ENCODE data around the gene OR51Q1.

OR51Q1 gene, protein sequence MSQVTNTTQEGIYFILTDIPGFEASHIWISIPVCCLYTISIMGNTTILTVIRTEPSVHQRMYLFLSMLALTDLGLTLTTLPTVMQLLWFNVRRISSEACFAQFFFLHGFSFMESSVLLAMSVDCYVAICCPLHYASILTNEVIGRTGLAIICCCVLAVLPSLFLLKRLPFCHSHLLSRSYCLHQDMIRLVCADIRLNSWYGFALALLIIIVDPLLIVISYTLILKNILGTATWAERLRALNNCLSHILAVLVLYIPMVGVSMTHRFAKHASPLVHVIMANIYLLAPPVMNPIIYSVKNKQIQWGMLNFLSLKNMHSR

DNA sequence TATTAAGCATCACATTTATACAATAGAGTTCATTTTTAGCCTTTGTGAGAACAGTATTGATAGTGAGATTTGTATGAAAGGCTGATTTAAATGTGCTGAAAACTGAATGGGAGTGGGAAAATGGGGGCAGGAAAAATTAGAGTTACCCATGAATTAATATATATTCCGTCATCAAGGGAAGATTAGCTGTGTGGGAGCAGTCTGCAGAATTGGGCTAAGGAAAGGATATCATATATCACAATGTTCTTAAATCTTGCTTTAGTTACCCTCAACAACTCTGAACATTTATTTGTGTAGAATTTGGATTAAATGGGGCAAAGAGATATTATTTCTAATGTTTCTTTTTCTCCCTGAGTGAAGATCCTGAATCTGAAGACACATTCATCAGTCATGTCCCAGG lies at the start of gene OR51Q1:
Gene OR51Q1, plus strand, starts transcription at position 301 of the 400 bp plus-strand sequence. Its CDS starts 90 bp downstream, at position 391.
- no peak for DNase-seq

DNA sequence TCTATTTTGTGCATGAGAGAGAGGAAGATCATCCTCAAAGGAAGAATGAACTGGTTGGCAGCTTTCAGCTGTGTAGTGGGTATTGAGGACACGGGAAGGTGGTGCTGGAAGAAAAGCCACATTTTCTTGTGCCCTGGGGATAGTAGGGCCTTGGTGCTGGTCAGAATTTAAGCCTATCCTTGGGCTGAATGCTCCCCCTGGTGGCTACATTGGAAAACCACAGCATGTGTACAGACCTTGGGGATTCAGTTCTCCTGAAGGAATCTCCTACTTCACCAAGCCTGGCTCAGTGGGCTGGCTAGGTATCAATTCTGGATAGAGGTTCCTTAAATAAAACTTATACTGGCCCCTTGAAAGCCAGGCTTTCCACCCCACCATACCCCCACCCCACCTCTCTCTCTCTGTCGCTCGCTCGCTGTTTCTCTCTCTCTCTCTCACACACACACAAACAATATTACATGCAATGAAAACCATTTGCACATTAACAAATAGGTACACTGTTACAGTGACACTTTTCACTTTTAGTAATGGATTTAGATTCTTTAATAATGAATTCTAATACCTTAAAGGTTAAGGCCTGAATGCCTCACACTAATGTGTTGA lies 41.1 kb upstream of the OR51Q1 start:
- DNase-seq: no peak

DNA sequence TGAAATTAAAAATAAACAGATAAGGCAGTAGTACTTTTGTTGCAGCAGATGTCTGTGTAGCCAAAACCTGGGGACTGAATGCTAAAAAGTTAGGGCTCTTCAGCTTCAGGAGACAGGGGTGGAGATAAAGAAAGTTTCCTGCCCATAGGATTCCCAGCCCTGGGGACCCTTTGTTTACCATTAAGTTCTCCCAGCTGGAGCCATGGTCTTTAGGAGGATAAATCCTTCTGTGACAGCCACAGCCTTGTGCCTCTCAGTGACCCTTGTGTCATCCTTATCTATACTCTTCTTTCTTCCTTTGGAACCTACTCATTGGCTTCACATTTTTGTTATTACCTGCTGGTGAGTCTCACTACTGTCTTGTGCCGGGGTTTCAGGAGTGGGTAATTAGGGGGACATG lies 38.3 kb upstream of the OR51Q1 start, which contains the start of gene OR51M1:
Gene OR51M1, plus strand, starts transcription at position 237 of the 400 bp plus-strand sequence. CDS start 5,587 bp downstream, outside the sequence.
- no peak for DNase-seq

DNA sequence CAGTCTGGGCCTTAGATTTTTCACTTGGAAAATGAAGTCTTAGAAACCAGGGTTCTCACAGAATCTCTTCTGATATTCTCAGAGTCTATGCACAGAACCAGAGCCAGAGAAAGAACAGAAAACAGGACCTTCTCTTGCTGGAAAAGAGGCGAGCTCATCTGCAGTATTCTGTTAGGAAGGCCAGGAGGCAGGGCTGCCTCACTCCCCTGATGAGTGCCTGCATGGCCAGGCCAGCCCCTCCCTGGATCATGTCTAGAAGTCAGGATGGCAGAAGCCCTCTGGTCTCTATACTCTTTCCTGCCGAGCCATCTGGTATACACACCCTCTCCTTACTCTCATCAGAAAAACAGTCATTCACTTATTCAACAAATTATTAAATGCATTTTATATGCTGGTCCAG lies 37.6 kb upstream of the OR51Q1 start:
- no peak for DNase-seq

DNA sequence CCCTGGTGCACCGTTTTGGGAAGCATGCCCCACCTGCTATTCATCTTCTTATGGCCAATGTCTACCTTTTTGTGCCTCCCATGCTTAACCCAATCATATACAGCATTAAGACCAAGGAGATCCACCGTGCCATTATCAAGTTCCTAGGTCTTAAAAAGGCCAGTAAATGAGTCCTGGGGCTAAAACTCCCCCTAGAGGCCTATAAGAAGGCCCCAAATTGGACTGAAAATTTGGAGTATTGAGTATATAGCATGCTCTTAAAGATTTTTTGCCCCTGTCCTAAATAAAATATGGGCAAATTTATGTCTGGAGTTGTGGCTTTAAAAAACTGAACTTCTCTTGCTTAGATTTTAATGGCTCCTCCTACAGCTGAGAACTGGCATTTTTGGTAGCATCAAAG lies 31.7 kb upstream of the OR51Q1 start:
- DNase-seq: no peak

DNA sequence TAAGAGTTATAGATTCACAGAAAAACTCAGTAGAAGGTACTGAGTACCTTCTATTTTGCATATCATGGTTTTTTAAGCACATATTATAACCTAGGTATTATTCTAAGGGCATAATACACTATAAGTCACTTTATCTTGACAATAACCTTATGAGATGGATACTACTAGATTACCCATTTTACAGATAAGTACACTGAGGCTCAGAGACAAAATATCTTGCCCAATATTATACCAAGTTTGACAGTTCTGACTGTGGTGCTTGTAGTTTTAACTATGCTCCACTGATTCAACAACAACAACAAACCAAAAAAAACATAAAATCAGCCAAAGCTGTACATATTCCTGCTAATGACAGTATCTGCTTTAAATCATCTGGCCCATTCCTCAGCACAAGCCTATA lies 27.8 kb upstream of the OR51Q1 start:
- no peak for DNase-seq

DNA sequence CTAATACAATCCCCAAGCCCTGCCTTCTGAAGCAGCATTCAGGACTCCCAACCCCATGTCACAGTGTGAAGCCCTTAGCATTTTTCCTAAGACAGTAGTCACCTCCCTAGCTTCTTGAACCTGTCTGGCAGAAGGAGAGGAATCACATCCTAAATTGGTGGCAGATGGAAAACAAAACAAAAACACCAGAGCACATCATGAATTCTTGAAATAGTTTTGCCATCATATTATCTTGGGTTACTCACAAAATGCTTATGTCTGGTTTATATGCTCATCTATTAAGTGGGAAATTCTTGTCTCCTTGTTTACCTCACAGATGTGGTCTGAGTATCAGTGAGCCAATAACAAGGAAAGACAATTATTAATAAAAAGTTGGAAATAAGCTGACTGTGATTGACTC lies 23.0 kb upstream of the OR51Q1 start:
- DNase-seq: no peak

DNA sequence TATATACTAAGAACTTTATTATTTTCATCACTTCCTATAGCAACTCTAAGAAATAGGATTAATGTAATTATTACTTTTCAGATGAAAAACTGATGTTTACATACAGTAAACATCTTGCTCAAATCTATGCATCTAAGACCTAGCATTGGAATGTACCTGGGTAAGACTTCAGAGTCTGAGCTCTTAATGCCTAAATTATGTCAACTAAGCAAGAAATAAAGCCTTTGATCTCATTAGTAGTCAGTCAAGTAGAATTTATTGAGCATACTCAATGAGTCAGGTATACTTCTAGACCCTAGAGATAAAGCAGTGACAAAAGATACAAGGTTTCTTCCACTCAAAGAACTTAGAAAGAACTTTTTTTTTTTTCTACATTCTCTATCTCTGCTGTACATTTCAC lies 16.7 kb upstream of the OR51Q1 start:
- DNase-seq: no peak

DNA sequence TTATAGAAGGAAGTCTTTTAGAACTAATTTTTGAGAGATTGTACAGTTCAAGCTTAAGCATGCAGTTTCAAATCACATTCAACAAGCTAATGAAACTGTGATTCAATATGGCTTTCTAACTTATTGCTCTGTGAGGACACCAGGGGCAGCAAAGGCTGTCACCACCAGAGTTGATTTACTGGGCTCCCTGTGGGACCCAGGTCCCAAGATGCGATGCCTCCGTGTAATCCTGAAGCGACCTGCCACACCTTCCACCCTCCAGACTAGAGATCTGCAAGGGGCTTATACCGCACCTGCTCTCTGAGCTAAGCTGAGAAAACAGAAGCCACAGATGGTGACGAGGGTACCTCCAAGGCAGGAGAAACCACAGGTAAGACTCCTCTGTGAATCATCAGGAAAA lies 918 bp upstream of the OR51Q1 start:
- DNase-seq: no peak

DNA sequence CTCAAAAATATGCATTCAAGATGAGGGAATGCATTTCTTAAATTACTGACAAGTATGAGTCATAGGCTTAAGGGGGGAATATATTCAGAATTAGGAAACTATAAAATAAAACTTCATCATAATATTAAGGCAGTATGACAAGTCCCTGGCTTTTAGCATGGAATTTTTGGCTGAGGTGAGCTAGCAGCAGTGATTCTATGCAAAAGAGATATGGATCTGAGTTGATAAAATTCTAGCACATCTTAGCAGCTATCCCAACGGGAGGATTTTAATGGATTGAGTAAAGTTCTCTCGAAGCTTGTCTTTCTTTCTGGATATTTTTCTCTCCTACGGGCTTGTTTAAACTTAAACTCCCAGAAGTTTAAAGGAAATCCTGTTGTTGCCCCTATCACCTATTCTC lies 1.2 kb downstream of the OR51Q1 start:
- DNase-seq: no peak

DNA sequence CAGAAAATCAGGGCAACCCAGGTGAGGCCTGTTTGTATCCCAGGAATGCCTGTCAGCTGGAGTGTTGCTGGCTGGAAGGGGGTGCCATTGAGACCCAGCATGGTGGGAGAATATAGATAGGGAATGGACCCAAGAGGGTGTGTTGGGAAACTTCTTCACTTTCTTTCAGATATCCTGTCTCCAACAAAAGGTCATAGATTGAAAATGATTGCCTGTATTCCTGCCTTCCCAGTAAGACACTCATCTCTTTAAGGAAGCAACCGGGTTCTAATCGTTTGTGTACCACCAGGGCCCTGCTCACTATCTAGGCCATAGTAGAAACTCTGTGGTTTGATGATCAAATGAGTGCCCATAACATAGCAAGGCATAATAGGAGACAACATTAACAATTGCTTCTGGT lies 19.5 kb downstream of the OR51Q1 start, which contains the start of gene OR51I1:
Gene OR51I1, minus strand, starts transcription at position 101 of the 400 bp plus-strand sequence. Its CDS starts 0 bp downstream, at position 101.
- DNase-seq: no peak

DNA sequence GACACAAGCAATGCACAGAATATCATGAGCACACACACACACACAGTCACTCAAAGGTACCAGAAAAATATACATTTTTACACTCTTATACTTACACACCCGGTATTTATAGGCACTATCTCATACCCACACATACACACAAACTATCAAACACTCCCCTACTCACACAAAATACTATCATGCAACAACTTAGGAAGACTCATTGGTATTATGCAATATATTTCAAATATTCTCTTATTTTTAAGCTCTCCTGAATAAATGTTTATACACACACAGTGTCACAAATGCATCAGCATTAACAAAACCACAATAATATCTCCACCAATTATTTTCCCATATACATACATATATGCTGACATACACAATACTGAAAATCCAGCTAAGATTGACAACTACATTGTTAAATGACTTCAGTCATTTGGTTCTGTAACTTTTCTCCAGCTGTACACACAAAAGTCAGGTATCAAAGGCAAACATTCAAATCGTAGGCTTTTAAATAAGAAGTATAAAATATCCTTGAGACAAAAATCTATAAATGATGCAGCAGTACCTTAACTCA lies 22.0 kb downstream of the OR51Q1 start:
- no peak for DNase-seq

DNA sequence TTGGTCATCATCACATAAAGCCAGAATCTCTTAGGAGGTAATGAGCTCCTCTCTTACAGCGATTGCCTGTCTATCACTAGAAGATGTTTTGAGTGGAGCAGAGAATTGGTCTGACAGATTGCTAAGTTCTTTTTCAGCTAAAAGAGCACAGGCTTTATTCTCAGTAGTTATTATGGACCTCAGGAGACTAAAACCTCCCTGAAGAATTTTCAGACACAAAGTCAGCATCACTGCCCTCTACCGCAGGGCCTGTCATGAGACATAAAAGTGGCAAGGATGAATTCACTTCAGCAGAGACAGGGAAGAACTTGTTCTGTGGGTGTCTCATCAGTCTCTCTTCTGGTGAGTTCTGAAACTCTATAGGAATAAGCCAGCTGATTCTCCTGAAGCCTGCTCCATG lies 27.1 kb downstream of the OR51Q1 start, which contains the start of gene OR51I2:
Gene OR51I2, plus strand, starts transcription at position 301 of the 400 bp plus-strand sequence. CDS start 4,166 bp downstream, outside the sequence.
- DNase-seq: no peak

DNA sequence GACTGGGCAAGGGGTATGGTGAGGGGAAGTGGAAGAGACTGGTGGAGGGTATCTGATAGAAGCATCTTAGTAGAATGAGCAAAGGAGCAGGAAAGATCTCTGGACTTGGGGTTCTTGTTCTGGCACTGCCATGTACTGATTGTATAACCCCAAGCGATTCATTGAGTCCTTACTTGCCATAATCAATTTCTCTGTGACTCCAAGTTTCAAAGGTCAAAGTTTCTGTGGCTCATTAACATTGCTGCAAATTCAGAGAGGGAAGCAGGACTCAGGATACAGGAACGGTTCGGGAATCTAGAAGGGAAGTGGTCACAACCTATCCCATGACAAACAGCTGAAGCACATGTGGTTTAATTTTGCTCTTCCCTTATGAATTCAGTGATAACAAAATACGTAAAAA lies 27.5 kb downstream of the OR51Q1 start:
- no peak for DNase-seq

DNA sequence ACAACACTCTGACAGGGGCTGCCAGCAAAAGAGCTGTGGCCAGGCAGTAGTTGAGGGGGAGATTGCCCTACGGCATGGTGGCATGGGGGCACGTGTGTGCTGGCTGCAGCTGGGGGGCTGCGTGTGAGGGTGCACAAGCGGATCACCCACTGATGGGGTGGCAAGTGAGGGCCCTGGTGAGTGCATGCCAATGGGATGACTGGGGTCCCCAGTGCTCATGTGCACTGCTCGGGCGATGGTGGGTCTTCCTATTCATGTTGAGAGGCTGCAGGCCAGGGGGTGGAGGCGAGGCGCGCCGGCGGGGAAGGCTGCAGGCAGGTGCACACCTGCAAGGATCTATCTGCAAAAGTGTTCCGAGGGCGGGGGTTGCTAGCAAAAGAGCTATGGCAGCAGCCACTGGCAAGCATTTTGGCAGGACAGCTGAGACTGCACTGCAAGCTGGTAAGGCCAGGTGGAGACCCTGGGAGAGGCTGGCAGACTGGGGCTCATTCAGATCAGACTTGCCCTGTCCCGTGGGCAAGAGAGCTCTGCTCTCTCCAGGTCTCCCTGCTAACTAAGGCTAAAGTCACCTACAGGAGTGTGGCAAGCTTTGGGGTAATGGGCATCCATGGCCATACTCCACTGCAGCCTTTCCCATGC lies 39.2 kb downstream of the OR51Q1 start:
- DNase-seq: no peak

DNA sequence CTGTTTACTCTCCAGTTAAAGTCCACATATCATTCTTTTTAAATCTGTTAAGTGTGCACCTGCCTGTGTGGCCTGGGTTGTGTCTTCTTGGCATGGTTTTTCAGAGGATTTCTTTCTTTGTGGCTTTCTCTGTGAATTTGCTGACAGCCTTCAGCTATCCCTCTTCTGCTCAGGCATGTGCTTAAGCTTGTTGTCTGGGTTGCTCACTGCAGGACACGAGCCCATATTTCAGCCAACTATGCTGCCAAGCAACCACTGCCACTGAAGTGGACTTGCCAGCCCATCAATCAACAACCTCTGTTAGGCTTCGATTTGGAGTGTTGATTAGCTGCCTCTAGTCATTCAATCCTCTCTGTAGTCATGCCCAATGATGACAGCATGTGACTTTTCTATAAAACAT lies 45.6 kb downstream of the OR51Q1 start:
- DNase-seq: no peak

Measured in CD4-positive, alpha-beta T cell treated with Interferon gamma for 1 hour (primary cell).